ENCODE results near the gene DGKB. TPM values are rescaled to one million over a fixed set of nuclear protein-coding genes. Genes with fewer than 3 reads are reported as not detected.

DGKB gene
- total RNA-seq, 1 donor from 2014 or later: 5.5 TPM

DNA sequence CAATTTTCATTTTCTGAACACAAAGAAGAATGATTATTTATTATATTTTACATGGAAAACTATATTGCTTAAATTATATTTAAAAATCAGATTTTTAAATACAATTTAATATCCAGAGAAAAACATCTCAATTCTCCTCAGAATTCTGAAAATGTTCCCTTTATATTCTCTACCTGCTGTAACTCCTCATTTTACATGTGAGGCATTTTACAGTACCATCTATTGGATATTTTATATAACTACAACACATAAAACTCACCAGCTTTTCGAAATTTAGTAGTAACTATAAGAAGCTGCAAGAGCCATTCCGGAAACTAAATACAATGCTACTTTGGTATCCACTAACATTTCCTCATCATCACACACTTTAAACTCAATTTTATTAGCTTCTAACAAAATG lies 264.6 kb downstream of the DGKB start:
- Histone ChIP-seq H3K4me3 (no peak overlapping the region), H3K9me3 (ENCODE audit: low read depth) (no peaks in the 10 kb centered on the region), H3K4me2 (no peak overlapping the region), H2AFZ (replicated peaks) (no peak overlapping the region), H4K20me1 (ENCODE audit: low read depth) (no peaks in the 10 kb centered on the region), H3K9ac (no peak overlapping the region), H3F3A (ENCODE audit: low read depth) (no peaks in the 10 kb centered on the region), H3K27ac (no peak overlapping the region), H3K36me3 (no peaks in the 10 kb centered on the region), H3K27me3 (no peaks in the 10 kb centered on the region), H3K79me2 (ENCODE audit: low read depth) (no peaks in the 10 kb centered on the region), H3K4me1 (no peaks in the 10 kb centered on the region)
- H3K4me3 Mint-ChIP-seq: no peak overlapping the region
- no peaks in the 10 kb centered on the region for H3K36me3 Mint-ChIP-seq
- no peak for DNase-seq (ENCODE audit: low spot score)
- no peaks in the 10 kb centered on the region for H3K4me1 Mint-ChIP-seq
- H3K9me3 Mint-ChIP-seq: peaks cover 2% of the 10 kb centered on the region
- TF ChIP-seq EZH2 (IDR thresholded peaks at IDR 0.05) (no peak), EZH2phosphoT487 (IDR thresholded peaks at IDR 0.05) (no peak)
- TF ChIP-seq, protein P1, sequence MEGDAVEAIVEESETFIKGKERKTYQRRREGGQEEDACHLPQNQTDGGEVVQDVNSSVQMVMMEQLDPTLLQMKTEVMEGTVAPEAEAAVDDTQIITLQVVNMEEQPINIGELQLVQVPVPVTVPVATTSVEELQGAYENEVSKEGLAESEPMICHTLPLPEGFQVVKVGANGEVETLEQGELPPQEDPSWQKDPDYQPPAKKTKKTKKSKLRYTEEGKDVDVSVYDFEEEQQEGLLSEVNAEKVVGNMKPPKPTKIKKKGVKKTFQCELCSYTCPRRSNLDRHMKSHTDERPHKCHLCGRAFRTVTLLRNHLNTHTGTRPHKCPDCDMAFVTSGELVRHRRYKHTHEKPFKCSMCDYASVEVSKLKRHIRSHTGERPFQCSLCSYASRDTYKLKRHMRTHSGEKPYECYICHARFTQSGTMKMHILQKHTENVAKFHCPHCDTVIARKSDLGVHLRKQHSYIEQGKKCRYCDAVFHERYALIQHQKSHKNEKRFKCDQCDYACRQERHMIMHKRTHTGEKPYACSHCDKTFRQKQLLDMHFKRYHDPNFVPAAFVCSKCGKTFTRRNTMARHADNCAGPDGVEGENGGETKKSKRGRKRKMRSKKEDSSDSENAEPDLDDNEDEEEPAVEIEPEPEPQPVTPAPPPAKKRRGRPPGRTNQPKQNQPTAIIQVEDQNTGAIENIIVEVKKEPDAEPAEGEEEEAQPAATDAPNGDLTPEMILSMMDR (IDR thresholded peaks at IDR 0.05): no peak
- H3K27me3 Mint-ChIP-seq (ENCODE audit: insufficient read depth, low read depth): no peaks in the 10 kb centered on the region
- H3K27ac Mint-ChIP-seq: no peak overlapping the region

DNA sequence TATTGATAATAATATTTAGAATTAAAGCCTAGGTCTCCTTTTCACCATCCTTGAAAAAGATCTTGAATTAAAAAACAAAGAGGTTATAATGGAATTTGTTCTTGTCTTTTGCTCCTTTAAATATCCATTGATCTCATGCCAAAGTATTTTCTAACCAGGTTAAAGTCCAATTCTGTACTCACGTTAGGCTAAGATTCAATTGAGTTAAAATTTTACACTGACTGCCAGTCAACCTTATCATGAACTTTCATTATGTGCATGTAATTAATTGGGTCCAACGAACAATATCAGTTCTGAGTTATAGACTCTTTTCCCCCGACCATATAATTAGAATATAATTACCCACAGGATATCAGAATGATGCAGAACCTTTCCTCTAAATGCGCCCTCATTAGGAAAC lies 266.6 kb downstream of the DGKB start:
- Histone ChIP-seq H3F3A (ENCODE audit: low read depth) (no peaks in the 10 kb centered on the region), H3K27ac (no peak overlapping the region), H3K27me3 (no peaks in the 10 kb centered on the region), H2AFZ (replicated peaks) (no peak overlapping the region), H3K9ac (no peak overlapping the region), H3K9me3 (ENCODE audit: low read depth) (no peaks in the 10 kb centered on the region), H3K36me3 (no peaks in the 10 kb centered on the region), H4K20me1 (ENCODE audit: low read depth) (no peaks in the 10 kb centered on the region), H3K79me2 (ENCODE audit: low read depth) (no peaks in the 10 kb centered on the region), H3K4me1 (no peaks in the 10 kb centered on the region), H3K4me3 (no peak overlapping the region), H3K4me2 (no peak overlapping the region)
- Mint-ChIP-seq H3K36me3 (no peaks in the 10 kb centered on the region), H3K4me3 (no peak overlapping the region), H3K9me3 (no peaks in the 10 kb centered on the region), H3K27ac (no peak overlapping the region), H3K4me1 (no peaks in the 10 kb centered on the region), H3K27me3 (ENCODE audit: insufficient read depth, low read depth) (no peaks in the 10 kb centered on the region)
- no peak for DNase-seq (ENCODE audit: low spot score)
- TF ChIP-seq, protein P1 (IDR thresholded peaks at IDR 0.05): no peak
- TF ChIP-seq EZH2 (IDR thresholded peaks at IDR 0.05) (no peak), EZH2phosphoT487 (IDR thresholded peaks at IDR 0.05) (no peak)

DNA sequence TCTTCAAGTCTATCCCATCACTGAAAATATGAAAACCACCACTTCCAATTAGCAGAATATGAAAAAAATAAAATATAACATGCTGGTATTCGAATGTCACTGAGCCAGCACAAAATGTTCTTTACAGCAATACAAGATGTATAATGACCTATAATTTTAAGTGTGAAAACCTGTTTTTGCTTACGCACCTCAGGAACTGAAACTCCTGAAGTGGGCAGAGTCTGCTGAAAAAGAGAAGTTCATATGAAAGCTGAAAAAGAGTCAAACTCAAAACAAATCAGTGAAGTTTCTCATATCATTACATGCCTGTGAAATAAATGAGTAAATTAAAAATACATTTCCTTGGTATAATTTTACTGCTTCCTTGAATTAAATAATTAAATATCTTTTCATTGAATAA lies 272.5 kb downstream of the DGKB start:
- H3K9me3 ChIP-seq (ENCODE audit: low read depth): no peaks in the 10 kb centered on the region
- H3K9ac ChIP-seq: no peak overlapping the region
- TF ChIP-seq EZH2phosphoT487 (IDR thresholded peaks at IDR 0.05): no peak
- no peak for TF ChIP-seq EZH2 (IDR thresholded peaks at IDR 0.05)
- TF ChIP-seq, protein P1 (IDR thresholded peaks at IDR 0.05): no peak

More for the DNA sequence above, 272.5 kb downstream of the DGKB start:
- H3K4me3 ChIP-seq: no peak overlapping the region
- H3K36me3 Mint-ChIP-seq: no peaks in the 10 kb centered on the region
- H4K20me1 ChIP-seq (ENCODE audit: low read depth): no peaks in the 10 kb centered on the region
- H3K36me3 ChIP-seq: no peaks in the 10 kb centered on the region
- no peaks in the 10 kb centered on the region for H3K4me1 Mint-ChIP-seq
- H3K27ac Mint-ChIP-seq: no peak overlapping the region
- H3K27ac ChIP-seq: no peak overlapping the region
- no peaks in the 10 kb centered on the region for H3K27me3 ChIP-seq
- no peak overlapping the region for H3K4me2 ChIP-seq
- H3K4me1 ChIP-seq: peaks cover 9% of the 10 kb centered on the region
- no peak overlapping the region for H2AFZ ChIP-seq (replicated peaks)
- H3K79me2 ChIP-seq (ENCODE audit: low read depth): no peaks in the 10 kb centered on the region
- H3F3A ChIP-seq (ENCODE audit: low read depth): peaks cover 5% of the 10 kb centered on the region
- no peak for DNase-seq (ENCODE audit: low spot score)
- no peaks in the 10 kb centered on the region for H3K27me3 Mint-ChIP-seq (ENCODE audit: insufficient read depth, low read depth)
- no peak overlapping the region for H3K4me3 Mint-ChIP-seq
- no peaks in the 10 kb centered on the region for H3K9me3 Mint-ChIP-seq
